DMS 273 (cell line): ENCODE measurements around the gene APOBEC4.
"Not testable (repeated sequence)": the region's sequence is repeated elsewhere in the genome, so short reads cannot be mapped to it uniquely, and the experiment has no call there.

ENCODE experiments used
- DNase-seq: peaks from one replicate; lab custom pipeline; 2025; ENCODE audit not compliant: unreplicated experiment; lab: John Stamatoyannopoulos, UW

Gene APOBEC4

DNA sequence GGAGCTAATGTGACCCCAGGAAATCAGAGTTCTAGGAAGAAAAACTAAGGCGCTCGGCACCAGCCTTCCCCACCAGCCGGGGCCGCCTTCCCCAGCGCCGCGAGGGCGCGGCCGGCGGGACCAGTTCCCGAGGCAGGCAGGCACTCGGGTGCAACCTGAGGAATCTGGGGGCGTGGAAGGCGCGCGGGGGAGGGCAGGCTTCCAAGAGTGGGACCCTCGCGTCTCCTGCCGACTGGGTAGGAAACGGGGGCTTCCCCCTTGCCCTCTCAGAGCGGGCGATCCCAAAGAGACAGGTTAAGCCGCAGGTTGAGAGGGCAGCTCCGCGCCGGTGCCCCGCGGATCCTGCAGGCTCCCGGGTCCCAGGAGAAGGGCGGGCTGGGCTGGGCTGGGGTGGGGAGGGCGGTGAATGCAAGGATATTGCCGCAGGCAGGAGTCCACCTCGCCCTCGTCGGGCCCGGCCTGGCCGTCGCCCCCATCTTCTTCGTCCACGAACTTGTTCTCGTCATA lies 18.0 kb downstream of the APOBEC4 start:
- peak; percentile 74 for DNase-seq

DNA sequence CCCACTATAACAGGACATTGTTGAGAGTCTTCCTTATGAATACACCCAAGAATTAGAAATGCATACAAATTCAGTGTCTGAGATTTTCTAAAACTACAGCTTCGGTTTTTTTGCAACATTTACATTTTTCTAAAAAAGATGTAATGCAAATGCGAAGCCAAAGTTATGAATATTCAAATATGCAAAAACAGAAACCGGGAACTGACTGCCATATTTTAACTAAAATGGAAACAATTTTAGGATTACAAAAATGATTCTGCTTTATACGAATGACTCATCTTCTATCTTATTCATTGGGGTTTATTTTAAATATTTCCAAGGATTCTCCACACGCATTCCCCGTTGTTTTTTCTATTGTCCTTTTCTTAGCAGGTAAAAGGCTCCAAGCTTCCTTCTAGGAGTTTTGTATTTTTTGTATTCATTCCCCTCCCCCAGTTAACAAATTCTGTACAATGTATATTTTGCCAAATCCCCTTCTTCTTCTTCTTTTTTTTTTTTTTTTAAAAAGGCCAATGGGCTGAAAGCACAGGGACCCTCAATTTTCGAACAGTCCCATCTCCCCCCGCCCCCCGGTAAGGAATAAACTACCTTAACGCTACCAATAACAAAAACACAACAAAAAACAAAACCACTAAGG lies 18.6 kb downstream of the APOBEC4 start:
- peak; percentile 26 for DNase-seq

DNA sequence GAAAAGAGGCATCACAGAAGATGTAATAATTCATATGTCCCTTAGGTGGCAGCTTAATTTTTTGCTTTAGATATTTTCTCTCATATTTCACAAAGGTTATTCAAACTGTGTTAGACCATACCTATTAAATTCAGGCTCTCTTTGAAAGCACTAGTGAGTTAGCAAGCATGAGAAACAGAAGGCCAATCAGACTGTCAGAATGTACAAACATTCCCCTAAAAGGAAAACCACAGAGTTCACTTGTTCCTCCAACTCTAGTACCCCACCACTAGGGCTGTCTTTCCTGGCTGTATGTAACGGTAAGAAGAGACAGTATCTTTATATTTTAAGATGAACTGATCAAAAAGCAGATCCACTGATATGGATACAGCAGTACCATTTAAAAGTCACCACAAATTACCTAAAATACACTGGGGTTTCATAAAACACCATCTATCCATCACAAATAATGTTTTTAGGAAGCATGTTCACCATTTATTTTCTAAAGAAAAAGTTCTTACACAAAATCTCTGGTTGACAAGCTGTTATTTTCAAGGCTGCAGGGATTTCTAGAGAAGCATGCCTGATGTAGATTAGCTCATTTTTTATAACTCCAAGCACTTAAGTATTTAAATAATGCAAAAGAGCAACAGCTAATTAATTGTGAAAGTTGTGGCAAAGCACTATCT lies 19.3 kb downstream of the APOBEC4 start:
- peak; percentile 88 for DNase-seq

DNA sequence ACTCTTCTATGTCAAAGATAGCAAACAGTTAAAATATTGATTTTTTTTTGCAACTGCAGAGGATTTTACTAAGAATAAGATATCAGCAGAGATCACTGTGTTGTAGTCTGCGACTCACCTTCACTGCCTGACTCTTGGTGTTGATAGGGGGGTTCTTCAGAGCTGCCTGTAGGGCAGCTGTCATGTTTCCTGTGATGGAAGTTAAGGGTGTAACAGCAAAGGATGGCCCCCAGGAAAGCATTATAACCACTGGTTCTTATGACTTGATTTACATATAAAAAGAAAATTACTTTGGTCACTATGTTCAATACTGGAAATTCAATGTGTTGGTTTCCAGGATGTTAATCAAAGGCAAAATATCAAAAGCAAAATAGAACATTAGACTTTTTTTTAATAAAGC lies 20.2 kb downstream of the APOBEC4 start:
- DNase-seq = peak; percentile 44

DNA sequence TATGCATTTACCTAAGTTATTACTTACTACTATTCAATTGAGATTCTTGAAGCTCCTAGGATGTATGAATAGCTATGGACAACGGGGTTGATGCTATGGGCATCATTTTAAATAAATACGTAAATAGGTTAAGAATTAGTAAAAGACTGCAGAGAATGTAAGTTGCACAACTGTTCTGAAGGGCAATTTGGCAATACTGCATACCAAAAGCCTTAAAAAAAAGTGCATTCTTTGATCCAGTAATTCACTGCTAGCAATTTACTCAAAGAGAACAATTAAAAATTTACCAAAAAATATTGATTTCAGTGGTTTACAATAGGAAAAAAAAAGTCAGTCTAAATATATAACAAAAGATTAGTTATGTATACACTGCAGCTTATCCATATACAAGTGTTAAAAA lies 21.0 kb downstream of the APOBEC4 start:
- DNase-seq = no peak

DNA sequence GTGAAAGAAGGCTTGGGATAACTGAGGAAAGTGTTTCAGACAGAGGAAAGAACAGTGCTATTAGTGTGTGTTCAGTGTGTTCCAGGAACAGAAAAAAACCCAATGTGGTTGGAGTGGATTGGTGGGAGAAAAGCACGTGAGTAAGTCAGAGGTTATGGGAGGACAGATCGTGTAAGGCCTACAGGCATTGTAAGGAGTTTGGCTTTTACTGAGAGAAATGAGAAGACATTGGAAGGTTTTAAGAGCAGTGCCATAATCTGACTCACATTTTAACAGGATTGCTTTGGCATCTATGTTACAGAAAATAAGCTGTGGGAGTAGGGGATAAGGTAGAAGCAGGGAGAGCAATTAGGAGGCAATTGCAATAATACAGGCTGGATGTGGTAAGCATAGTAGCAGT lies 22.4 kb downstream of the APOBEC4 start:
- no peak for DNase-seq

DNA sequence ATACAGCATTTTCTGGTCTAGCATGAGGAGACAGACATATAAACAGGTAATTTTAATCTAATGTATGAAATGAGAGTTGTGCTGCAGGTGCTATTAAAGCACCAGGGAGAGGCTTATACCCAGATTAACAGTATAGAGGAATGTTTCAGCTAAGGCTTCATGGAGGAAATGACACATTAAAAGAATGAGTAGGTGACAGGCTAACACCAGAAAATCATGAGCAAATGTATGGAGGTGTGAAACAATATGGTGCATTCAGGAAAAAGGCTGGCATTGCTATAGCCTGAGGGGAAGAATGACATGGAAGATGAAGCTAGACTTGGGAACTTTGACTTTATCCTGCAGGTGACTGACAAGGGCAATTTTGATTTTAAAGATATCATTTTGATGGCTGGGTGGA lies 24.6 kb downstream of the APOBEC4 start:
- no peak for DNase-seq

DNA sequence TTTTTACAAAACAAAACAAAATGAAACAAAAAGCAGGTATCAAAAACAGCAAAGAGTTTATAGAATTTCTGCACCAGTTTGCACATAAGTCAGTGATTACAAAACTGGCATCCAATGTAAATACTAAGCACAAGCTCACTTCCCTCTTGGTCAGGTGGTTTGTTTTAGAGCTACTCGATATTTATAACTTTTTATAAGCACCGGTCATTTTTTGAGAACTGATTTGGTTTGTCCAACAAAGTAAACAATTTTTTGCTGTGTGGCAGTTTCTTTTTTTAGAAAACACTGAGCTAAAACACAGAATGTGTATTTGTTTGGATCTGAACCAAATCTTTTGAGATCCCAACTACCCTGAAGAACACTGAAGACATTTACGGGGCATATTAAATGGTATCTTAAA lies 26.9 kb downstream of the APOBEC4 start:
- DNase-seq = not testable (repeated sequence)

DNA sequence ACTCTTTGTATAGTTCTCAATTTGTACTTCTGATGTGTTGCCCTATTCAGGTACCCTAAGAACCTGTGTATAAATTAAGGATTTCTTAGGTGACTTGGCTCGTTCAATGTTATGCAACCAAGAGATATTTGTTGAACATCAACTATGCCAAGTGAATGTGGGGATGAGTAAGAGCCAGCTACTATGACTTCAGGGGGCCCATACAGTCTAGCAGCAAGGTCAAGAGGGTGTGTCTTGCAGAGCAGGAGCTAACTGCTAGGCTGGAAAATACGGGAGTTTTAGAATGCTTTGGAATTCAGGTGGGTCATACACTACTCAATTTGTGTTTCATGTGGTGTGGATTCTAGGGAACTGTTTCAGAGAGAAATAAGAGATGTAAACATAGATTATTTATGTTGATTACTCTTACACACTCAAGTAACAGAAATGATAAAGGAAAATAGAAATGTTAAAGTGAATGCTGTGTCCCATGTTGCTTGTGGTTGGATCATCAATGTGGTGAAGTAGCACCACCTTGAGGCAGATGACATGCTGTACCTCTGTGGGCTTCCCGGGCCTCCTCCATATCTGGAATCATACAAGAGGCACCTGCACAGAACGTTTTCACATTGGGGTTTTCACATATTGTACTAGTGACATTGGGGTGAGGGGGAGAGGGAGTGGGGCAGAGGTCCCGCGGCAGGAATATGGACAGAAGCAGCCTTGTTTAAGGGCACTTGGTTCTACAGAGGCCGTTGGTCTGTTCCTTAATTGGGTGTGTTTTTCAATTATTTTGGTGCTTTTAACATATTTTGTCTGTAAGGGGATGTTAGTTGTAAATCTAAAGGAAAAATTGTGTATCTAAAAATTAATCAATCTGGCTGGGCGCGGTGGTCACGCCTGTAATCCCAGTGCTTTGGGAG lies 30.0 kb downstream of the APOBEC4 start:
- peak; percentile 84 for DNase-seq

DNA sequence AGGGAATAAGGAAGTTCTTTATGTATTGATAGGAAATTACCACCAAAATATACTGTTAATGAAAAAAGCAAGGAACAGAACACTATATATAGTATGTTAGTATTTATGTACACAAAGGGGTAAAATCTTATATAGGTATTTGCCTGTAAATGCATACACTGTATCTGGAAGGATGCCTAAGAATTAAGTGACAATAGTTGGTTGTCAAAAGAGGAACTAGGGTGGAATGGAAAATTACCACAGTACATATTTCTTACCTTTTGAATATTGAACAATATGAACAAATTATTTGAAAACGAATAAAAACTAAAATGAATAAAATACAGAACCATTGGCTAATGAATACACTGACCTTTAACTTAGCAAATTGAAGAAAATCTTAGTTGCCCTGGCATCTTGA lies 31.1 kb downstream of the APOBEC4 start:
- DNase-seq = no peak

DNA sequence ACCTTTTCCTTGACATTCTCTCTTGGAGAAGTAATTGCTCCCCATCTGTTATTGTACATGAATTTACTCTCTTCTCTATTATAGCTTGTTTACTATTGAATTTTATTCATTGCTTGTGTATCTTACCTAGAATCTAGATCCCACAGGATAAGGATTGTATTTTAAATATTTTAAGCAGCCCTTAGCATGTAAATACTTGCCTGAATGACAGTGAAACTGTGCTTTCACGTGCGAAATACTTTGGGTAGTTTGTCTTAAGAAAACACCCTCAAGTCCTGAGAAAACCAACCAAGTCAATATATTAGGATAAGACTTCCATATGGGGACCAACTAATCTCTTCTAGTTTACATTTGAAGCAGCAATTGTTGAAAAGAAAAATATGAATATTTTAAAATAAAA lies 32.8 kb downstream of the APOBEC4 start:
- DNase-seq = no peak

DNA sequence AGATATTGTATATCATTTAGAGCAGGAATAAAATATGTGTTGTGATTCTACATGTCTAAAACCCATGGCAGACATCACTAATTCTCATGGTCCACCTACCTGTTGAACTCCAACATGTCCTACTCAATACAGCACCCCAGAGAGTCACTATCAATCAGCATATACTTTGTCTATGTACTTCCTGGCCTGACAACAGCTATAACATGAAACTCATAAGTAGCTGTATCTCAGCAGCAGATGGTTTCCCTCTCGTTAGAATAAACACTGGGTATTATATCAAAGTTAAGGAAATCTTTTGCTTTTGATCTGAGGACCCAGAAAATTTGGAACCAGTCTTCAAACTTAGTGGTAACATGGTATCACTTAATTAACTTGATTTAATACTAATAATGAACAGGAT lies 33.3 kb downstream of the APOBEC4 start:
- DNase-seq = peak; percentile 37

DNA sequence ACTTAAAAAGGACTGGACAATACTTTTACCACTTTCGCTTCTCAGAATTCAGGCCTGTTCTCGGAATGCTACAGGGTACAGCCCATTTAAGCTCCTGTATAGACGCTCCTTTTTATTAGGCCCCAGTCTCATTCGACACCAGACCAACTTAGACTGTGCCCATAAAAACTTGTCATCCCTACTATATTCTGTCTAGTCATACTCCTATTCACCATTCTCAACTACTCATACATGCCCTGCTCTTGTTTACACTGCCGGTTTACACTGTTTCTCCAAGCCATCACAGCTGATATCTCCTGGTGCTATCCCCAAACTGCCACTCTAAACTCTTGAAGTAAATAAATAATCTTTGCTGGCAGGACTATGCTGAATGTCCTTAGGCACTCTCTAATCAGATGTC lies 34.9 kb downstream of the APOBEC4 start:
- DNase-seq = not testable (repeated sequence)

DNA sequence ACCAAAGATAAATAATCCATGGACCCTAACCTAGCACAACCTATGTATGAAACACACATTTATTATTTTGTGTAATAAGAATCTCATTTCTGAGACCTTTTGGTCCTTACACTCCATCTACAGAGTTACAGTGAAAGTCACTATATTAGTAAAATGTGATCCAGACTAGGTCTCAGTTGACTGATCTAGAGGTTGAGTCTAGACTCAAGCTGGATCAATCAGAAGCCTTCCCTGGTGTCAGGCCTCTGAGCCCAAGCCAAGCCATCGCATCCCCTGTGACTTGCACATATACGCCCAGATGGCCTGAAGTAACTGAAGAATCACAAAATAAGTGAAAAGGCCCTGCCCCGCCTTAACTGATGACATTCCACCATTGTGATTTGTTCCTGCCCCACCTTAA lies 40.1 kb downstream of the APOBEC4 start:
- not testable (repeated sequence) for DNase-seq

DNA sequence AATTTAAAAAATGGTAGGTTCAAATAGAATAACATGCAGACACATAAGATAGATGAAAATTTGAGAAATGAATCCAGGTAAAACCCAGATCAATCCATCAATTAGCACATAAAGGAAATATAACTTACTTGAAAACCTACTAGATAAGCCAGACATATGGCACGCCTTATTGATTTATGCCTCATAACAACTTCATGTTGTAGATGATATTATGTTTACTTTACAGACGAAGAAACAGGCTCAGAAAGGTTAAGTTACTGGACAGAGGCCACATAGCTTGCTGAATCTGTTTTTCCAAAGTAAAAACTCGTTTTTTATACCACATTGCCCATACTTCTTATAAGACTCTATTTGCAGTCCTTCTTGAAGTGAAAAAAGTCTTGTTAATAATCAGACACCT lies 40.7 kb downstream of the APOBEC4 start:
- no peak for DNase-seq

DNA sequence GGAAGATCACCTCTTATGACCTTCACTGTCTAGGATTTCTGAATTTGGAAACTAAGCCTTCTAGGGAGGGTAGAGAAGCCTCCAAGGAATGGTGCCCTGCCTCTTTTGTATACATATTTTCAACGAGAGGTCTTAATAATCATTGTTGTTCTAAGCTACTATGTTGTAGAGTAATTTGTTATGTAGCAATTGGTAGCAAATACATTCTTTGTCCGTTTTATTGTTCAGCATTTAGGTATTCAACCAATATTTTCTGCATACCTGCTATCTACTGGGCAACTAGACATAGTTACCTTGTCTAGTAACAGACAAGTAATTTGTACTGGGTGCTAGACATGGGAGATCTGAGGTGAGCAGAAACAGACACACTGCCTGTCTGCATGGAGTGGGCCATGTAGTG lies 42.1 kb downstream of the APOBEC4 start:
- no peak for DNase-seq

DNA sequence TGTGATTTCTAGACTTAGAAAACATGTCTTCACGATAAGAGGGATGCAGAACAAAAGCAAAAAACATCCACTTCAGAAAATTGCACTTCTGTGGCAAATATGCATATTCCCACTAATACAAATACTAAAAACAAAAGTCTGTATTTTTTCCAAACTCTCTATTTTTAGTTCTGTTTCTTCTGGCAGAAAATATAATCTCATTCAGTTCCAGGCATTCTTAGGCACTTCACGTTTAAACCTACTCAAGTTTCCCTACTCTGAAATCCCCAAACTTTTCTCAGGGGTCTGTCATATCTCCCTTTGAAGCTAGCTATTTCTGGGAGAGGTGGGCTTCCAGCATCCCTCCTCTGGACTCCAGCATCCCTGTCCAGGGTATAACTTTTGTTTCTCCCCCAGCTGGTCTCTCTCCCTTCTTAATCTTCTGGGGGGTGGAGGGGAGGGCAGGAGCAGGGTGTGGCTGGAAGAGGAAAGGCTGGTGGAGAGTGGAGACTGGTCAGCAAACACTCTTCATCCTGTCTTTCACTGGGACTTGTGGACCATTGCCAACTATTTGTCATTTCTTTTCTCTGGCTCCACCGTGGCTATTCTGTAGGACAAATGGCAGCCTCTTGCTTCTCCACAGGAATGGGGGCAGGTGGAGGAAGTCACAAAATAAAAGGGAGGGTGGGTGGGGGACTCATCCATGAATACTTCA lies 43.2 kb downstream of the APOBEC4 start:
- no peak for DNase-seq

DNA sequence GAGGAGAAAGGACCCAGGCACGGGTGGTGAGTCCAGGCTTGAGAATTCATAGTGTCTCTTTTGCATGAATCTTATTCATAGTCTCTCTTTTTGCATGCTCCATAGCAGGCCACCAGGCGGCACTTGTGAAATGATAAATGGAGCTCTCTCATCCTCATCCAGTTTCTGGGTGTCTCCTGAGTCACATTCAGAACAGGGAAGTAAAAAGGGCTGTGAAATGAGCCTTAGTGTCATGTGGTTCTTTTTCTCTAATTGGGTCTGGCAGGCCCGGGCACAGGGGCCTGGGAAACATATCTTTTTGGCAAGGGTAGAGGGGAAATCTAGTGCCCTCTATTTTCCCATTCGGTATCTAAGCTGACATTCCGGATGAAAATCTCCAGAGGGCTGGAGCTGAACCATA lies 43.8 kb downstream of the APOBEC4 start:
- DNase-seq = peak; percentile 48

DNA sequence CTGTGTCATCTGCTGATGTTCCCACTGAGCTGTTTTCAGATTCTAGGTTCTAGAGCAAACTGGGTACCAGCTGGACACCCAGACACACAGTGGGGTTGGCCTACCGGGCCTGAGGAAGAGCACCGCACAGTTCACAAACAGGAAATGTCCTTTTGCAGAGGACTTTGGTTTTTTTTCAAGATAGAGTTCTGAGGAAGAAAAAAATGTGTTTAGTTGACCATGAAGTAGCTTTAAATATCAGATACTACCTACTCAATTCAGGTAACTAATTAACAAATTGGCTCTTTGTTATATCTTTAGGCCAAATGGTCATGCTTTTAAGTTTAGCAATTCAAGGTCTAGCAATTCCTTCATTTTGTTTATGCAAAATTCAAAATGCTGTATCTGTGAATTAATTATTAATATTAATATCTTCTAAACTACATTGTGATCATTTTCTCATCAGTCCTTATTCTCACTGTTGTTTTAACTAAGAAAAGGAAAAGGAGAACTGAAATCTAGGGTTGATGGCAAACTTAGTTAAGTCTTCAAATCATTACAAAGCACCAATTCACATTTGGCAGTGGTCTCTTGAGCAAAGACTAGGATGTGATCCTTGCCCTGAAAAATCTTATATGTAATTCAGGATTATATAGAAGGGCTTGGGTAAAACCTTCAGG lies 45.7 kb downstream of the APOBEC4 start:
- no peak for DNase-seq

DNA sequence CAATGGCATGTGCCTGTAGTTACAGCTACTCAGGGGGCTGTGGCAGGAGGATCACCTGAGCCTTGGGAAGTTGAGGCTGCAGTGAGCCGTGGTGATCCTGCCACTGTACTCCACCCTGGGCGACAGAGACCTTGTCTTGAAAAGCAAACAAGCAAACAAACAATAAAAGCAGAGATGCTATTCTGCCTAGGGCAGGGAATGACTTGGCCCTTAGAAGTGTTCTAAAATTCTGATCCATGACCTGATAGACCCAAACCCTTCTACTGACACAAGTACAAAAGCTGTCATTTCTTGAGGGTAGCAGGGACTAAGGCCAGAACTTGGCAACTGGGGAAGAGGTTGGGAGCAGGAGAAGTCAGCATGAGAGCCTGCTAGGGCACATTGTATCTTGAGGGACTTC lies 47.2 kb downstream of the APOBEC4 start:
- no peak for DNase-seq

DNA sequence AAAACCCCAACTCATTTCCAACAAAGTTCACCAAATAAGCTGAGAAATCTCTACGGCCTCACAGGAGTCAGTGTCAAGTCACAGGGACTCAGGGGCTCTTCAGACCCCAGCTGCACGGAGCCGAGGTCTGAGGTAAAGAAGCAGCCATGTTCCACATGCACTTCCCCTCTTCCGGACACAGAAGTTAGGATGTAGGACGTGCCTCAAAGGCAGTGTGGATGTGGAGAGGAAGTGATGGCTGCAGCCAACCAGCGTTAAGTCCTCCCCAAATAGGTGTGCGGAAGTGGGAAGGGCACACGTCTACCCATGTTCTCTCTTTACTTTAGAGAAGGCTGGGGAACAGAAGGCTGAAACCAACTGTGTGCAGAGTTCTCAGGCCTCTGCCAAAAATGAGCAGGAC lies 48.3 kb downstream of the APOBEC4 start:
- DNase-seq = no peak
